Muscle of leg (tissue), 11 donors: ENCODE results near the gene DYNC2H1. TPM values are rescaled to one million over a fixed set of nuclear protein-coding genes. Genes with fewer than 3 reads are reported as not detected.
"Not testable (repeated sequence)": the region's sequence is repeated elsewhere in the genome, so short reads cannot be mapped to it uniquely, and the experiment has no call there.

Source experiments
- DNase-seq: peaks from one replicate; pipeline ENCODE4 v3.0.0; 2013
- H3K27ac ChIP-seq: one replicate; pipeline ENCODE4 v1.5.1; 2013; ENCODE audit warnings: mild to moderate bottlenecking, low read length, control low read depth
- H3K27me3 ChIP-seq: one replicate; pipeline ENCODE4 v1.6.1; 2013; ENCODE audit warnings: low read length; ENCODE audit not compliant: control insufficient read depth, insufficient read depth
- H3K36me3 ChIP-seq: one replicate; pipeline ENCODE4 v1.6.1; 2013; ENCODE audit warnings: low read length; ENCODE audit not compliant: control insufficient read depth, insufficient read depth
- H3K4me1 ChIP-seq: one replicate; pipeline ENCODE4 v1.6.1; 2013; ENCODE audit warnings: low read length; ENCODE audit not compliant: control insufficient read depth, insufficient read depth
- H3K4me3 ChIP-seq: one replicate; pipeline ENCODE4 v1.5.1; 2013; ENCODE audit warnings: low read length, control low read depth
- H3K9me3 ChIP-seq: replicated peaks from 2 replicates; pipeline ENCODE4 v1.6.1; 2013; ENCODE audit warnings: low read depth, low read length; ENCODE audit not compliant: control insufficient read depth
- WGBS: methylation state at CpG from one replicate; pipeline ENCODE4 v1.1.5; 2013; ENCODE audit warnings: missing lambda C conversion rate; ENCODE audit not compliant: insufficient coverage; 5-methylcytosine and 5-hydroxymethylcytosine counted together
- polyA plus RNA-seq, 8 donors: library from polyadenylated mRNA; unstranded; fragments of 120-200 nt; gene quantifications; one replicate each; pipeline versions ENCODE4 v1.2.1 to v1.2.3, GENCODE V29; 2013; ENCODE audit warnings: inconsistent platforms in 1 of 8, low replicate concordance in 1 of 8; ENCODE audit not compliant: insufficient read length in 8 of 8, insufficient read depth in 1 of 8
- total RNA-seq: library from RNA; stranded (reverse); fragments of 120-200 nt; gene quantifications from one replicate; pipeline ENCODE4 v1.2.4, GENCODE V29; 2013

DYNC2H1 gene
- total and polyA plus RNA-seq, 9 donors, result 9.8 to 17.2 (median 12.0) TPM

DNA sequence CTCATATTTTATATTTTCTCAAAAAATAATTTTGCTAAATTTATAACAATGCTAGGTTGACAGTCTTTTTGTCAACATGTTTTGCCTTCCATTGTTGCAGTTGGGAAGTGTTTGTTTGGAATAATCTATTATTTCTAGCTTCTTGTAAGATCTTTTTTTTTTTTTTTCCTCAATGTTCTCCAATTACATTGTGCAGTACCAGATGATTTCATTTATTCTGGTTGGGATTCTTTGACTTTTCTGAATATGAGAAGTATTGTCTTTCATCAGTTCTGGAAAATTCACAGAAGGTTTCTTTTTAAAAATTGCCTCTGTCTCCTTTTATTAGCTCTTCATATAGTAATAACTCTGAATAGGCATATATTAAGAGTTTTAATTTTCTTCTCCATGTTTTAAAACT, 245.4 kb downstream of the DYNC2H1 start:
- H3K4me1 ChIP-seq, result no peaks in the 10 kb centered on the region
- no peaks in the 10 kb centered on the region for H3K36me3 ChIP-seq

DNA sequence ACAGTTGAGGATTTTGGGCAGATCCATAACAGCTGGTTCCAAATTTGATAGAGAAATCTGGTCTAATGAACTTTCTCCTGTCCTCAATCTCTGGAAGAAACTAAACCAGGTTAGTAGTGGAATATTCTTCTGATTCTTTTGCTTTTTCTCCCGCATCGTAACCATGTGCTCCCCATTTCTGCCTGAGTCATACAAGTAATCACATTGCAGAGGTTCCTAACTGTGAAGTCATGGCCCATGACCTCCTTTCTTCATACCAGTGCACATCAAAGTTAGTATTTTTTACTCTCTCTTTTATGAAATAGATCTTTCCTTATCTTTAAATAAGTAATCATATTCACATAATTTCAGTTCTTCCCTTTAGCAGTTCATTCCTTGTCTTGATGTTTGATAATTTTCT, 249.0 kb downstream of the DYNC2H1 start:
- DNase-seq, result no peak
- Histone ChIP-seq H3K36me3 (no peaks in the 10 kb centered on the region), H3K4me1 (no peaks in the 10 kb centered on the region), H3K27me3 (no peaks in the 10 kb centered on the region), H3K27ac (no peak overlapping the region), H3K4me3 (no peak overlapping the region), H3K9me3 (no peaks in the 10 kb centered on the region)
- no CpG with 5 or more reads among the region's 2 CpGs for WGBS

More for the DNA sequence above, 245.4 kb downstream of the DYNC2H1 start:
- no peak for DNase-seq
- H3K4me3 ChIP-seq, result no peak overlapping the region
- H3K9me3 ChIP-seq, result no peaks in the 10 kb centered on the region
- H3K27me3 ChIP-seq, result no peaks in the 10 kb centered on the region
- H3K27ac ChIP-seq, result no peak overlapping the region

DNA sequence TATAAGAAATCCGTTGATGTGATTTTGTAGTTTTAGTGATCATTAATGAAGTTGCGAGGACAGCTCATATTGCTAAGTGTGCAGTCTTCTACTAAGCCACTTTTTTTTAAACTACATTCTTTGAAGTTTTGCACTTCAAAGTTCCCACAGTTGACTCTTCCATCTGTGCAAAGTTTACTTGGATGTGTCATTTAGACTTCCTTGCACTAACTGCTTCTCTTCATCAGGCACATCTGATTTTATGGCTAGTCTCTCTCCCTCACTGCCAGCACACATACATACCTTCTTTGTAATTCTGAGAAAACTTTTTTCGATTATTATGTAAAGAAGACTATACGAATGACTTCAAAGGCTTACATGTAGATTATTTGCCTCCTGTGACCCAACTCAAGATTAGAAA, 250.0 kb downstream of the DYNC2H1 start:
- Histone ChIP-seq H3K9me3 (no peaks in the 10 kb centered on the region), H3K27me3 (no peaks in the 10 kb centered on the region)
- WGBS, result no CpG with 5 or more reads among the region's 4 CpGs

DNA sequence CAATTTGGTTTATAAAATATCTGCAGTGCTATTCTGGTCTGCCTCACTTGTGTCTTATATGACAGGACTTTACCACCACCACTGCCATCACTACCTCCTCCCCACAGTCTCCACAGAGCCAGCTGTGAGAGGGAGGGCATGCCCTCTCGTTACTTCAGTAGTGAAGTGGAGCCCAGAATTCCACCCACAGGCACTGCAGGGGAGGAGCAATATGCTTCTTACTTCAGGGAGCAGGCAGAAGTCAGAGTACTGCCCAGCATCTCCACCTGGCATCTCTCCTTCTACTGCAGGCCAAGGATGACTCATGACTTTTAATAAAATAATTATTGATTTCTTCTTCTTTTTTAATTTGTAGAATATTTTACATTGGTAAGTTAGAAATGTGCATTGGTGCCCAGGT, 255.5 kb downstream of the DYNC2H1 start:
- Histone ChIP-seq H3K27ac (no peak overlapping the region), H3K4me3 (no peak overlapping the region), H3K27me3 (no peaks in the 10 kb centered on the region), H3K4me1 (no peaks in the 10 kb centered on the region), H3K36me3 (peaks cover 4% of the 10 kb centered on the region), H3K9me3 (no peaks in the 10 kb centered on the region)
- WGBS, result 60% methylated on average over 1 of the region's 1 CpG
- no peak for DNase-seq

More for the DNA sequence above, 250.0 kb downstream of the DYNC2H1 start:
- no peak for DNase-seq
- Histone ChIP-seq H3K36me3 (no peaks in the 10 kb centered on the region), H3K4me3 (no peak overlapping the region), H3K27ac (no peak overlapping the region), H3K4me1 (no peaks in the 10 kb centered on the region)

GRCh38 chr11:103367650-103368049, 258.4 kb downstream of the DYNC2H1 start:
- Histone ChIP-seq H3K9me3 (no peaks in the 10 kb centered on the region), H3K4me1 (no peaks in the 10 kb centered on the region), H3K4me3 (no peak overlapping the region), H3K36me3 (peaks cover 5% of the 10 kb centered on the region), H3K27me3 (no peaks in the 10 kb centered on the region), H3K27ac (no peak overlapping the region)
- WGBS, result no CpG with 5 or more reads among the region's 3 CpGs
- DNase-seq, result peak; percentile 39

DNA sequence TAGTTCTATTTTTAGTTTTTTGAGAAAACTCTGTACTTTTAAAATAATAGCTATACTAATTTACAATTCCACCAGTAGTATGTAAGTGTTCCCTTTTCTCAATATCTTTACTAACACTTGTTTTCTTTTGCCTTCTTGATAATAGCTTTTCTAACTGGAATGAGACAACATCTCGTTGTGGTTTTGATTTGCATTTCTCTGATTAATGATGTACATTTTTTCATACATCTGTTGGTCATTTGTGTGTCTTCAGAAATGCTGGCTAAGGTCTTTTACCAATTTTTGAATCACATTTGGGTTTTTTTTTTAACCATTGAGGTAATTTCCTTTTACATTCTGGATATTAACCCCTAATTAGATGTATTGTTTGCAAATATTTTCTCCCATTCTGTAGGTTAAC, 258.9 kb downstream of the DYNC2H1 start:
- peak; percentile 7 for DNase-seq
- Histone ChIP-seq H3K4me1 (no peaks in the 10 kb centered on the region), H3K27ac (no peak overlapping the region), H3K4me3 (no peak overlapping the region), H3K27me3 (no peaks in the 10 kb centered on the region), H3K36me3 (peaks cover 5% of the 10 kb centered on the region), H3K9me3 (no peaks in the 10 kb centered on the region)
- WGBS, result no CpG with 5 or more reads among the region's 1 CpG

GRCh38 chr11:103370076-103370475, 260.9 kb downstream of the DYNC2H1 start:
- peaks cover 9% of the 10 kb centered on the region for H3K9me3 ChIP-seq
- H3K4me1 ChIP-seq, result no peaks in the 10 kb centered on the region
- no peaks in the 10 kb centered on the region for H3K27me3 ChIP-seq
- H3K4me3 ChIP-seq, result no peak overlapping the region
- H3K27ac ChIP-seq, result no peak overlapping the region
- no CpG with 5 or more reads among the region's 1 CpG for WGBS
- peaks cover 5% of the 10 kb centered on the region for H3K36me3 ChIP-seq
- no peak for DNase-seq

DNA sequence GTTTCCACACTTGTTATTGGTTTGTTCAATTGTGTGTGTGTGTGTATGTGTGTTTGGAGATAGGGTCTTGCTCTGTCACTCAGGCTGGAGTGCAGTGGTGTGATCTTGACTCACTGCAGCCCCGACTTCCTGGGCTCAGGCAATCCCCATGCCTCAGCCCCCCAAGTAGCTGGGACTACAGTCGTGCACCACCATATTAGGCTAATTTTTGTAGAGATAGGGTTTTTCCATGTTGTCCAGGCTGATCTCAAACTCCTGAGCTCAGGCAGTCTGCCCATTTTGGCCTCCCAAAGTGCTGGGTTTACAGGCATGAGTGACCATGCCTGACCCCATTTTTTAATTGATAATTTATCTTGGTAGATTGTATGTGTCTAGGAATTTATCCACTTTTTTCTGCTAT, 263.7 kb downstream of the DYNC2H1 start:
- Histone ChIP-seq H3K36me3 (peaks cover 5% of the 10 kb centered on the region), H3K4me3 (no peak overlapping the region), H3K4me1 (no peaks in the 10 kb centered on the region), H3K27me3 (no peaks in the 10 kb centered on the region), H3K27ac (no peak overlapping the region), H3K9me3 (peaks cover 15% of the 10 kb centered on the region)
- WGBS, result no CpG with 5 or more reads among the region's 2 CpGs
- no peak for DNase-seq

DNA sequence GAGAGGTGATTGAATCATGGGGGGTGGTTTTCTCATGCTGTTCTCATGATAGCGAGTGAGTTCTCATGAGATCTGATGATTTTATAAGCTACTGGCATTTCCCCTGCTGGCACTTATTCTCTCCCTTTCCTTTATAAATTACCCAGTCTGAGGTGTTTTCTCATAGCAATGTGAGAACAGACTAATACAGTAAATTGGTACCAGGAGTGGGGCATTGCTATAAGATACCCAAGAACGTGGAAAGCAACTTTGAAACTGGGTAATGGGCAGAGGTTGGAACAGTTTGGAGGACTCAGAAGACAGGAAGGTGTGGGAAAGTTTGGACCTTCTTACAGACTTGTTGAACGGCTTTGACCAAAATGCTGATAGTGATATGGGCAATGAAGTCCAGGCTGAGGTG, 265.0 kb downstream of the DYNC2H1 start:
- 50% methylated on average over 2 of the region's 3 CpGs for WGBS
- H3K27me3 ChIP-seq, H3K4me1 ChIP-seq, DNase-seq, H3K36me3 ChIP-seq, H3K27ac ChIP-seq, H3K4me3 ChIP-seq: not testable (repeated sequence)
- peaks cover 15% of the 10 kb centered on the region for H3K9me3 ChIP-seq

GRCh38 chr11:103378931-103379330, 269.7 kb downstream of the DYNC2H1 start:
- no peak for DNase-seq
- Histone ChIP-seq H3K36me3 (no peaks in the 10 kb centered on the region), H3K4me3 (no peak overlapping the region), H3K27me3 (no peaks in the 10 kb centered on the region), H3K4me1 (no peaks in the 10 kb centered on the region), H3K27ac (no peak overlapping the region), H3K9me3 (peaks cover 13% of the 10 kb centered on the region)
- WGBS, result no CpG with 5 or more reads among the region's 2 CpGs

GRCh38 chr11:103380031-103380430, 270.8 kb downstream of the DYNC2H1 start:
- no peaks in the 10 kb centered on the region for H3K4me1 ChIP-seq
- DNase-seq, result no peak
- H3K27ac ChIP-seq, result no peak overlapping the region
- no peak overlapping the region for H3K4me3 ChIP-seq
- WGBS, result no CpG with 5 or more reads among the region's 3 CpGs
- no peaks in the 10 kb centered on the region for H3K27me3 ChIP-seq
- peaks cover 7% of the 10 kb centered on the region for H3K9me3 ChIP-seq
- no peaks in the 10 kb centered on the region for H3K36me3 ChIP-seq
